ENCODE results near the gene WDR77.

- TF ChIP-seq, protein P1, sequence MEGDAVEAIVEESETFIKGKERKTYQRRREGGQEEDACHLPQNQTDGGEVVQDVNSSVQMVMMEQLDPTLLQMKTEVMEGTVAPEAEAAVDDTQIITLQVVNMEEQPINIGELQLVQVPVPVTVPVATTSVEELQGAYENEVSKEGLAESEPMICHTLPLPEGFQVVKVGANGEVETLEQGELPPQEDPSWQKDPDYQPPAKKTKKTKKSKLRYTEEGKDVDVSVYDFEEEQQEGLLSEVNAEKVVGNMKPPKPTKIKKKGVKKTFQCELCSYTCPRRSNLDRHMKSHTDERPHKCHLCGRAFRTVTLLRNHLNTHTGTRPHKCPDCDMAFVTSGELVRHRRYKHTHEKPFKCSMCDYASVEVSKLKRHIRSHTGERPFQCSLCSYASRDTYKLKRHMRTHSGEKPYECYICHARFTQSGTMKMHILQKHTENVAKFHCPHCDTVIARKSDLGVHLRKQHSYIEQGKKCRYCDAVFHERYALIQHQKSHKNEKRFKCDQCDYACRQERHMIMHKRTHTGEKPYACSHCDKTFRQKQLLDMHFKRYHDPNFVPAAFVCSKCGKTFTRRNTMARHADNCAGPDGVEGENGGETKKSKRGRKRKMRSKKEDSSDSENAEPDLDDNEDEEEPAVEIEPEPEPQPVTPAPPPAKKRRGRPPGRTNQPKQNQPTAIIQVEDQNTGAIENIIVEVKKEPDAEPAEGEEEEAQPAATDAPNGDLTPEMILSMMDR (conservative IDR thresholded peaks at IDR 0.05 in 1 of 2, IDR thresholded peaks at IDR 0.05 in 1 of 2; ENCODE audit: extremely low read depth in 1 of 2, insufficient read depth in 1 of 2, low read depth in 1 of 2, low read length in 2 of 2): no peak
- no peak for TF ChIP-seq EZH2 (IDR thresholded peaks at IDR 0.05; ENCODE audit: borderline replicate concordance, low read length)
Observed at GRCh38 chr1:111439461-111440351, 9.3 kb downstream of the WDR77 start.
